ENCODE results near the gene LRMDA. TPM values are rescaled to one million over a fixed set of nuclear protein-coding genes. Genes with fewer than 3 reads are reported as not detected.

Gene LRMDA
- polyA plus RNA-seq, 4 donors = 19.1 to 23.0 (median 20.7) TPM

- peak in 2 of 4 donors; percentile 57 to 63 for DNase-seq (ENCODE audit: low read depth in 4 of 4, low spot score in 3 of 4)
Measured at GRCh38 chr10:76150139-76150875, 718.9 kb downstream of the LRMDA start.

- DNase-seq (ENCODE audit: low read depth in 4 of 4, low spot score in 3 of 4) = no peak
Measured at GRCh38 chr10:76150876-76151288, 719.5 kb downstream of the LRMDA start.

- DNase-seq (ENCODE audit: low read depth in 4 of 4, low spot score in 3 of 4) = no peak
Measured at GRCh38 chr10:76152186-76152585, 720.8 kb downstream of the LRMDA start.

GRCh38 chr10:76155961-76156360 is 724.5 kb downstream of the LRMDA start:
- no peak for DNase-seq (ENCODE audit: low read depth in 4 of 4, low spot score in 3 of 4)

GRCh38 chr10:76160446-76161300 is 729.2 kb downstream of the LRMDA start:
- no peak for DNase-seq (ENCODE audit: low read depth in 4 of 4, low spot score in 3 of 4)

- DNase-seq (ENCODE audit: low read depth in 4 of 4, low spot score in 3 of 4) = no peak
Measured at GRCh38 chr10:76161301-76161582, 729.8 kb downstream of the LRMDA start.

- DNase-seq (ENCODE audit: low read depth in 4 of 4, low spot score in 3 of 4) = no peak
Measured at GRCh38 chr10:76168437-76168836, 737.0 kb downstream of the LRMDA start.

- no peak for DNase-seq (ENCODE audit: low read depth in 4 of 4, low spot score in 3 of 4)
Measured at GRCh38 chr10:76169246-76169645, 737.8 kb downstream of the LRMDA start.

GRCh38 chr10:76172020-76172419 is 740.6 kb downstream of the LRMDA start:
- DNase-seq (ENCODE audit: low read depth in 4 of 4, low spot score in 3 of 4) = no peak

GRCh38 chr10:76175533-76176165 is 744.2 kb downstream of the LRMDA start:
- DNase-seq (ENCODE audit: low read depth in 4 of 4, low spot score in 3 of 4) = no peak

- no peak for DNase-seq (ENCODE audit: low read depth in 4 of 4, low spot score in 3 of 4)
Measured at GRCh38 chr10:76176166-76176550, 744.7 kb downstream of the LRMDA start.

GRCh38 chr10:76177936-76178335 is 746.5 kb downstream of the LRMDA start:
- no peak for DNase-seq (ENCODE audit: low read depth in 4 of 4, low spot score in 3 of 4)

GRCh38 chr10:76178532-76179292 is 747.3 kb downstream of the LRMDA start:
- no peak for DNase-seq (ENCODE audit: low read depth in 4 of 4, low spot score in 3 of 4)

- DNase-seq (ENCODE audit: low read depth in 4 of 4, low spot score in 3 of 4) = no peak
Measured at GRCh38 chr10:76179806-76180205, 748.4 kb downstream of the LRMDA start.

GRCh38 chr10:76184647-76185046 is 753.2 kb downstream of the LRMDA start:
- DNase-seq (ENCODE audit: low read depth in 4 of 4, low spot score in 3 of 4) = no peak

GRCh38 chr10:76185471-76186301 is 754.3 kb downstream of the LRMDA start:
- DNase-seq (ENCODE audit: low read depth in 4 of 4, low spot score in 3 of 4) = no peak

GRCh38 chr10:76188216-76188615 is 756.8 kb downstream of the LRMDA start:
- no peak for DNase-seq (ENCODE audit: low read depth in 4 of 4, low spot score in 3 of 4)

GRCh38 chr10:76190634-76191270 is 759.3 kb downstream of the LRMDA start:
- no peak for DNase-seq (ENCODE audit: low read depth in 4 of 4, low spot score in 3 of 4)

GRCh38 chr10:76191336-76191735 is 759.9 kb downstream of the LRMDA start:
- DNase-seq (ENCODE audit: low read depth in 4 of 4, low spot score in 3 of 4) = no peak

GRCh38 chr10:76192151-76192550 is 760.7 kb downstream of the LRMDA start:
- DNase-seq (ENCODE audit: low read depth in 4 of 4, low spot score in 3 of 4) = no peak
